ENCODE results near the gene LAMC2. TPM values are rescaled to one million over a fixed set of nuclear protein-coding genes. Genes with fewer than 3 reads are reported as not detected.

LAMC2 gene
- polyA plus RNA-seq, 4 donors: 5.1 to 7.1 (median 6.0) TPM

- no peak for DNase-seq (ENCODE audit: low read depth in 4 of 4, low spot score in 3 of 4)
These were observed 18.4 kb upstream of the LAMC2 start for GRCh38 chr1:183167676-183168075.

DNA sequence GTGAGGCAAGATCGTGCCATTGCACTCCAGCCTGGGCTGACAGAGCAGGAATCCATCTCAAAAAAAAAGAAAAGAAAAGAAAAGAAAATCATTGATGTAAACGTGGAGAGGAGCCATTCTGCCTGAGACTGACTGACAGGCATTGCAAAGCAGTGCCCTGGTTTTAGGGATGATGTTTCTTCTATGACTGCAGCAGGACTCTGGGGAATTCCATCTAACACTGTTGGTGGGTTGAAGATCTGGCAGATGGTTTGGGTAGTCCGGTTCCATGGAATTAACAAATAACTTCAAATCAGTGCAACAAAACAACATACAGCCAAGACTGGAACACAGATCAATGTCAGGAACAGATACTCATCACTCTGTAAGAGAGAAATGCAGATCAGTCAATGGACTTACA is 17.8 kb upstream of the LAMC2 start:
- no peak for DNase-seq (ENCODE audit: low read depth in 4 of 4, low spot score in 3 of 4)

DNA sequence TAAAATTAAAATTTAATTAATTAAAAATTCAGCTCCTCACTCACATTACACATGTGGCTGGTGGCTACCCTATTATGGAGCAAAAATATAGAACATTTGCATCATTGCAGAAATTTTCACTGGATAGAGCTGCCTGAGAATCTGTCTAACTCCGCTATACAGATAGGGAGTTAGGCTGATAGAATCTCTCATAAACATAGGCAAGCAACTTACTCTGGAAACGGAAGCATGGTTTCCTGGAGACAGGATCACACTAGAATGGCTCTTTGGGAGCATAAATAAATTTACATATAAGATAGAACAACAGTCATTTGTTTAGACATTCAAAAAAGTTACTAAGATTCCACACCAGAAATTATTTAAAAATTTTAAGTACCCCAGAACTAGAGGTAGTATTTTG is 12.2 kb upstream of the LAMC2 start:
- no peak for DNase-seq (ENCODE audit: low read depth in 4 of 4, low spot score in 3 of 4)

DNA sequence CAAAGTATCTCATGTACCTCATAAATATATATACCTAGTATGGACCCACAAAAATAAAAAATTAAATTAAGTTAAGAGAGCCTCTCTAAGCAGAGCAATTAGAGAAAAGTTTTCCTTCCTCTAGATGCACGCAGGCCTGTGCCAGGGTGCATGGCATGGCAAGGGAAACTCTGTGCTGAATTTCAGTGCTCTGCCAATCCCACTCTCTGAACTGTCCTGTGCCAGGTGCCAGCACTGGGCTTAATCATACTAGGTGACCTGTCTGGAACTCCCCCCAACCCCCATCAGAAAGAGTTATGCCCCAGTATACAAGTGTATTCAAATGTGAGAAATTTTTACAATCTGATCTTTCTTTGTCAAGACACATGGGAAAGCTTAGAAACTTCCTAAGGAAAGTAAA is 10.4 kb upstream of the LAMC2 start:
- DNase-seq (ENCODE audit: low read depth in 4 of 4, low spot score in 3 of 4): no peak

DNA sequence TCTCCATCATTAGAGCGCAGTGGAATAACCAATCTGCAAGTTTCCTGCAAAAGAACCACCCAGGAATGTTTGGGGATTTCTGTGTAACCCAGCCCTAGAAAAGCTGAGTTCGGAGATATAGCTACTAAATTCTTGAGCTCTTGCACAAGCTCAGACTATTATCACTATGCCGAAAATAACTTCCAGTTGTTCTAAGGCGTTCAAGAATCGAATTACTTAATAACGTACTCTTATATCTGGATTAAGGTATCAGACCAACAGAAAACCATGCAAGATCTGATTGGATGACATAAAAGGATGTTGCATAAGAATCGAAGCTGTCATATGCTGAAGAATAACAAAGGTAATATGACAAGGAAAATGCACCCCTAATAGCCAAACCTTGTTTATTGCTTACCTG is 7.5 kb upstream of the LAMC2 start:
- no peak for DNase-seq (ENCODE audit: low read depth in 4 of 4, low spot score in 3 of 4)

GRCh38 chr1:183179033-183179432 is 7.0 kb upstream of the LAMC2 start:
- no peak for DNase-seq (ENCODE audit: low read depth in 4 of 4, low spot score in 3 of 4)

DNA sequence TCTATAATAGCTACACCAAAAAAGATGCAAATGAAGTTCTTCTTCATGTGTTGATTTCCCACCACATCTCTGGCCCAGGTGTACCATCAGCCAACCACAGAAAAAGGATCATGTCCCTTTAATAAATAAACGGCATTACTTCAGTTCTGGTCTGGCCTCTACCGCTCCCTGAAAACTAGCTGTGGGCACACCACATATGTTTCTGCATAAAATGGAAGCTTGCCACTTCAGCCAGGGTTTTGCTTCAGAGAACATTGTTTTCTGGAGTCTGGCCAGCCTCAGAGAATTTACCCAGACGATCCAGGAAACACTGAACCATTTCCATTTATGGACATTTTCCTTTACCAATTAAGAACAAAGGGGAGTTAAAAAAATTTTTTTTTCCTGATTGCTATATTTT is 5.8 kb upstream of the LAMC2 start:
- DNase-seq (ENCODE audit: low read depth in 4 of 4, low spot score in 3 of 4): peak in 2 of 4 donors; percentile 58 to 63

DNA sequence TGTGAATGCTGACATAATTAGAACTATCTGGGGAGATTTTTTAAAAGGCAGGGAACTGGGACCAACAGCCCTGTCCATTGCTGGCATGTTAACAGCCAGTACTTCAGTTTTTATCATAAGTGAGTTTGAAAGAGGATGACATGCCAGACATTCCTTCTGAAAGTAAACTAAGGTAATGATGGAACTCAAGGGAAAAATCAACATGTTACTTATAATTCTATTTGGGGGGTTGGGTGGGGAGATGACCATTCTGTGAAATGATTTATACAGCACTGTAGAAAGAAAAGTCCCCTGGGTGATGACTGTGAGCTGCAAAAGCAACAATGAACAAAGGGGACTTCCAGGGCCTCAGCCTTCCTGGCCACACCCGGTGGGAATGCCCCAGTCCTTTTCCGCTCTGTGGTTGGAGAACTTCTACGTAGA is 5.4 kb upstream of the LAMC2 start:
- no peak for DNase-seq (ENCODE audit: low read depth in 4 of 4, low spot score in 3 of 4)

DNA sequence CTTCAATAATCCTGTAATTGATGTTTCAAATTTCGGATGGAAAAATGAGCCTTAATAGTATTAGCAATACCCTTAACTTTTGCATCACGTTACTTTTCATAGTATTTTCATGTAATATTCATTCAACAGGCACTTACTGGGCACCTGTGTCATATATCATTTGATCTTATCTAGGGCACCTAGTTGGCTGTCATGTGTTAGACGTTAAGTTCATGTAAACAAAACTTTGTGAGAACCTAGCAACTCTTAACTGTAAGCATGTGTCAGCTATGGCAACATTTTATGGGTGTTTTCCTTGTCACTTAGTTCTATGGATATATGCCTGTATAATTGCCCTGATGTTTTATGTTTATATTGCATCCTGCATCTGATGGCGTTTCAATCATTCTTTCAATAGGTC is 777 bp downstream of the LAMC2 start:
- no peak for DNase-seq (ENCODE audit: low read depth in 4 of 4, low spot score in 3 of 4)

DNA sequence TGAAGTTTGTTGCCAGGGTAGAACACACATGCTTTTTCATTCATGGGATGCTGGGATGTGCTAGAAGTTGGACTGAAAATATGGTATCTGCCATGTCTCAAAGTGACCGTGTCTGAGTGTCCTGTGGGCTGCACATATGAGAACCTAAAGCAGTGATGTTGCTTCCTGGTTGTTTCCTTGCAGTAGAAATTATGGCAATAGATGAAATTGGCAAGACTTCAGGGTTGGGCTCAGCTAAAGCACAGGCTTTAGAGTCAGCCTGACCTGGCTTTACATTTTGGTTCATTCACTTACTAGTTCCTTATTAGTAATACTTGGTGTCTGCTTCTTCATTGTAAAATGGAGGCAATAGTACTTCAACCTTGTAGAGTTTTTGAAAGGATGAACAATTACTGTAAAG is 2.2 kb downstream of the LAMC2 start:
- DNase-seq (ENCODE audit: low read depth in 4 of 4, low spot score in 3 of 4): no peak

- no peak for DNase-seq (ENCODE audit: low read depth in 4 of 4, low spot score in 3 of 4)
These were observed 5.8 kb downstream of the LAMC2 start for GRCh38 chr1:183191833-183192232.

DNA sequence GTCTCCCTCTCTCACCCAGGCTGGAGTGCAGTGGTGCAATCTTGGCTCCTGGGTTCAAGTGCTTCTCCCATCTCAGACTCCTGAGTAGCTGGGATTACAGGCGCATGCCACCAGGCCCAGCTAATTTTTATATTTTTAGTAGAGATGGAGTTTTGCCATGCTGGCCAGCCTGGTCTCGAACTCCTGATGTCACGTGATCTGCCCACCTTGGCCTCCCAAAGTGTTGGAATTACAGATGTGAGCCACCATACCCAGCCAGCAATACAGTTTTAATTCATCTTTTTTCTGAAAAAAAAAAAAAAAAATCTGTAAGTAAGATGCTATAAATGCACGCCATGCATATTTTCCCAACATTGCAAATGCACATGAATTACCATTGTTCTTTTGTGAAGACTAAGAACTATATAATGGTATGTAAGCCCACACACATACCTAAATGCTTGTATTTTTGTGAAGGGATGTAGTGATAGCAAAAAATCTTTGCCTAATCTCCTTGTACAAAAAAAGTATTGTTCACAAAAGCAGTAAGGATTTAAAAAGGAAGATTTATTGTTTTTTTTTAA is 8.0 kb downstream of the LAMC2 start:
- no peak for DNase-seq (ENCODE audit: low read depth in 4 of 4, low spot score in 3 of 4)

GRCh38 chr1:183194527-183195141 is 8.6 kb downstream of the LAMC2 start:
- no peak for DNase-seq (ENCODE audit: low read depth in 4 of 4, low spot score in 3 of 4)

DNA sequence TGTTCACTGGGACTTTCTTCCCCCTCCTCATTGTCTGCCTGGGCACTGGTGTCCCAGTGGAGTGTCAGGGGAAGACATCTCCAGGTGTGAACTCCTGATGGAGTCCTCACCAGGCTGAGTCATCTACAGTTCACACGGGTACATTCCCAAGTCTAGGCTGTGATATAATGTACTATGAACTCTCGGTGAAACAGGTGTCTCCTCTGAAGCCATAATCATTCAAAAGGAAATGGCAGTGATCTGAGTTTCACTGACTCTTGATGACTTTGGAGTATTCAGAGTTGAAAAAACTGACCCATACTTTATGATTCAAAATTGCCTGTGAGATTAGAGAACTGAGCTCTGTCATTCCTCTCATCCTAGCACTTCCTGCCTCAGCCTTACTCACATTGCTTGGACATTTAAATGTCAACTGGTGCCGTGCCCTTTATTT is 9.1 kb downstream of the LAMC2 start:
- no peak for DNase-seq (ENCODE audit: low read depth in 4 of 4, low spot score in 3 of 4)

DNA sequence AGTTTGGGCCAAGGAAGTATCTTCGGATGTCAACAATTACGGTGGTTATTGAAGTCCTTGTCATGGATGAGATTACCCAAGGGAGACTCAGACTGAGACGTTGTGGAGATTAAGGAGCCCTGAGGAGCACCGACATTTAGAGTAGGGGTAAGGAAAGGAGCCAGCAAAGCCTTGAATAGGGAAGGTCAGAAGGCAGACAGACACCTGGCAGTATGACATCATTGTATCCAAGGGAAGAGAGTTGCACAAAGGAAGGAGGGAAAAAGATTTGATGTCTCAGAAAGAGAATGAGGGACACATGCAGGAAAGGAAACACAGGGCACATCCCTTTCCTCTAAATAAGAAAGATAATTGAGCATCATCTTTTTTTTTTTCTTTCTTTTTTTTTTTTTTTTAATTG is 11.7 kb downstream of the LAMC2 start:
- no peak for DNase-seq (ENCODE audit: low read depth in 4 of 4, low spot score in 3 of 4)

DNA sequence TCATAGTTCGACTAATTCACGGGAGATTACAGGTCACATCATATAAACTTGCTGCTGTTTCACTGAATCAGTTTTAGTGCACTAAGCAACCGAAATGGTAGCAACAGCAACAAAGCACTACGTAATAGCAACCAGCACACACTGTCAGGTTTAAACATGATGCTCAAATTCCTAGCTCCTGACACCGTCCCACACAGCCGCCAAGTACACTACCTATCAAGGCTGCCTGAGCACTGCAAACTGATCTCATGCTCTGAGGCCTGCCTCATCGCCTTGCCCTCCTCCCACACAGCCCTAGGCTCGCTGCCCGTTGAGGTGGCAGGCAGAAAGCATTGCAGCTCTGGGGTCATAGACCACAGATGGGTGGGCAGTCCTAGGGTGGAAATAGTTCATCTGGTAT is 12.4 kb downstream of the LAMC2 start:
- DNase-seq (ENCODE audit: low read depth in 4 of 4, low spot score in 3 of 4): no peak

DNA sequence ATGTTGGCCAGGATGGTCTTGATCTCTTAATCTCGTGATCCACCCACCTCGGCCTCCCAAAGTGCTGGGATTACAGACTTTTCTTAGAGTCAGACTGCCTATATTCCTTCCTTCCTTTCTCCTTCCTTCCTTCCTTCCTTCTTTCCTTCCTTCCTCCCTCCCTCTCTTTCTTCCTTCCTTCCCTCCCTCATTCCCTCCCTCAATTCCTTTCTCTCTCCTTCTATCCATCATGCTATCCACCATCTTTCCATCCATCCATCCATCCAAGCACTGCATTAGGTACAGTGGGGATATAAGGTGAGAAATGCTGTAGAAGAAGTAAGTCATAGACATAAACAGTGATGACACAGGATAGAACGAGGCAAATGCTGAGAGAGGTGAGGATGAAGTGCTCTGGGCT is 13.2 kb downstream of the LAMC2 start:
- DNase-seq (ENCODE audit: low read depth in 4 of 4, low spot score in 3 of 4): no peak

DNA sequence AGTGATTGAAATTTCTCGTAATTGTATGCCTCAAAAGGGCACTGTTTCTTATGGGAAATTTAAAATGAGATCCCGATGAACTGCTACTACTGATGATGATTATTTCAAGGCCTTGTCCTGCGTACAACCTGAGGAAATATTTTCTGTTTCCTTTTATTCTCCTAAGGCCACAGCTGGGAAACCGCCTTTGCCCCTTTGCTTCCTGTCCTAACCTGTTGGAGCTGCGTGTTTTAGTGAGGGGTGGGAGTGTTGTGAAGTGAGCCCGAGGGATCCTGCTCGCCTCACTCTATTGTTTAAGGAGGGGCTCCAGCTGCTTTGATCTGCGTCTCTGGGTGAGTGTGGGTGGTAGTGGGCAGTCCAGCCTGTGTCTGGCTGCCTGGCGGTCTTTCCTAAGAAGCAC is 14.4 kb downstream of the LAMC2 start:
- no peak for DNase-seq (ENCODE audit: low read depth in 4 of 4, low spot score in 3 of 4)

DNA sequence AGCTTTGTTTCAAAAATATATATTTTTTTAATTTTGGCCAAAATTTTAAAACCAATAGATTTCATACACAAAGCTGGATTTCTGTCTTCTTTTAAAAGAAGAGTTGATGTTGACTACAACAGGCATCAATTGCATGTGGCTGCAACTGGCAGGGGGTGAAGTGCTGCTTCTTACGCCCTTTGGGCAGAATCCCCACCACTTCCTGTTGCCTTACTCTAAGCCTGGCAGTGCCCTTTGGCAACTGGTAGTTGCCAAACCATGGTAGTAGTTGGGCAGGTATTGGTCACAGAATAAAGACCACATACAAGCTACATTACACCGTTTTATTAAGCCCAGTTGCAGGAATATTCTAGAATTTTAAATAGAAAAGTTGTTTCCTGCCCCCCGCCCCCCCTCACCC is 17.0 kb downstream of the LAMC2 start:
- no peak for DNase-seq (ENCODE audit: low read depth in 4 of 4, low spot score in 3 of 4)

DNA sequence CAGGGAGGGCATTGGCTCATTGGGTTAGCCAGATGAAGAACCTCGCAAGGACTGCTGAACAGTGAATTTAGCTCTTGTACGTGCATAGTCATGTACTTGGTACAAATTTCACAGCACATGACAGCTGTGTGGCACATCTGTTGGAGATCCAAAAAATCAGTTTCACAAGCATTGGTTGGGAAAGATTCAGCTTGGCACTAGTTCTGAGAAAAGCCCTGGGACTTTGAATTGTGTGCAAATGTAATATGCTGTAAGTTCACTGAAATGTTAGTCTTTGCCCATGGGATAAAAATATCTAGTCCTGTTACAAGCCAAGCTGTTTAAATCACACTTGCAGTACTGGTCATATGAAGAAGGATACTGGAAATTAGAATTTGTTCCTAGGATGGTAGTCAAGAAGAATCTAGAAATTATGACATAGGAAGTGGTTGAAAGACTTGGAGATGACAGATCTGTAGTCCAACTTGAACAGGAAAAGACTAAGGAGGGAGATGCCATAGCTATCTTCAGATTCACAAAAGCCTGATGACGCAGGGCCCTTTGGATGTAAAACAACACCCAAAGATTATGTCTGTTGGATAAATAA is 19.2 kb downstream of the LAMC2 start:
- DNase-seq (ENCODE audit: low read depth in 4 of 4, low spot score in 3 of 4): no peak

DNA sequence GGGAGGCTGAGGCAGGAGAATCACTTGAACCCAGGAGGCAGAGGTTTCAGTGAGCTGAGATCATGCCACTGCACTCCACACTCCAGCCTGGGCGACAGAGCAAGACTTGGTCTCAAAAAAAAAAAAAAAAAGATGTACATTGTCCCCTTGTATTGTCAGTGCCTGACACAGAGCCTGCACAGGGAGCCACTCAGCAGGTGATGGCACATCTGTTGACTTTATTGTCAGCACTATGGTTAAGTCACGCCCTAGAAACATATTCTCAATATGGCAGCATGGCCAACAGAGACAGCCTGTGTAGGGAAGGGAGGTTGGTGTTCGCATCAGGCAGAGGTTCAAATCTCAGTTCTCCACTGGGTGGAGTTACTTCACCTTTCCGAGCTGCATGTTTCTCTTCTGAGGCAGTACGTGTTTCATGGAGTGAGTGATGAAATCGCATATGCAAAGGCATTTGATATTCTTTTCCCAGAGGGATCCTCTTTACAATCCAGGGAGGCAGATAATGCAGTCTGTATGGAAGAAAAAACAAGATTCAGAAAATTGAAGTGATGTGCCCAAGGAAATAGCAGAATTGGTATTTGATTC is 20.6 kb downstream of the LAMC2 start:
- DNase-seq (ENCODE audit: low read depth in 4 of 4, low spot score in 3 of 4): no peak

DNA sequence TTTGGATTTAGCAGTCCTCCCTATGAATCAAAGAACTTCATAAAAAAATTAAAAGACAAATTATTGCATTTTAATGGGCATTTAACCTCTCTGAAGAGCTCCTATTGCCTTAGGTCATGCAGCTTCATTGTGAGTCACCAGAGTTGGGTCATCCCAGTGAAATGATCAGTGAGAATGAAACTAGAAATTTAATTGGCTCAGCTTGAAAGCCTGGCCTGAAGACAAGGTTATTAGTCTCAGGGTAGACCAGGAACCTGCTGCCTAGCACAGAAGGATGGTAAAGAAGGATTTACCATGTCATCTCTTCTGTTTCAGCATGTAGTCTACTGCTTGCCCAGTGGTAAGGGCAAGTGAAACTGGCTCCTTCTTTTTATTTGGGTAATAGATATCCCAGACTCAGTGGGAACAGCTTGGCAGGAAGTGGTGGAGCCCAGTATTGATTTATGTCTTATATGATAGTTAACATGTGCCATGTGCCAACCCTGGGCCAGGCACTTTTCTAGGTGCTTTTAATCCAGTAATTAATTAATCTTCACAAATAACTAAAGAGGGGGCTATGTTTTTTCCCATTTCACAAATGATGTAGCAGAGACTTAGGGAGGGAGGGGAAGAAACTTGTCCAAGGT is 23.6 kb downstream of the LAMC2 start:
- DNase-seq (ENCODE audit: low read depth in 4 of 4, low spot score in 3 of 4): no peak

Data from right renal pelvis (tissue), 4 donors.